ENCODE data around the gene ATG2B.

DNA sequence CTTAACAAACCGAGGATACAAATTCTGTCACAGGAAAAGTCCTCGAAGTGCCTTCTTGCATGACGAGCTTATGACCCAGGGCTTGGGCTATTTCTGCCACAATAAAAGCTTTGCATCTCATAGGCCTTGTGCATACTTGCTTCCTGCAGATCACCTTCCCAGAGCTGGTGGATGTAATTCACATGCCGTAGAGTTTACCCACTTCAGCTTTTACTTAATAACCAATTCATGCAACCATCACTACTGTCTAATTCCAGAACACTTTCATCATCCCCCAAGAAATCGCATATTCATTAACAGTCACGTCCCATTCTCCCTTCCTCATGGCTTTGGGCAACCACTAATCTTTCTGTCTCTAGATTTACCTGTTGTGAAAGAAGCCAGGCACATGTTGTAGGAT, 116.1 kb downstream of the ATG2B start:
- TF ChIP-seq ETV6 (conservative IDR thresholded peaks at IDR 0.05 in 1 of 2, IDR thresholded peaks at IDR 0.05 in 1 of 2; ENCODE audit: borderline replicate concordance in 1 of 2, low read depth in 1 of 2): no peak
- TF ChIP-seq CTCF (IDR thresholded peaks at IDR 0.05 in 2 of 3, conservative IDR thresholded peaks at IDR 0.05 in 1 of 3; ENCODE audit: control insufficient read depth in 2 of 3, extremely low read depth in 1 of 3, insufficient read depth in 1 of 3, low read depth in 3 of 3, low read length in 3 of 3): no peak
